ENCODE results near the gene CCDC91.

CCDC91 gene

DNA sequence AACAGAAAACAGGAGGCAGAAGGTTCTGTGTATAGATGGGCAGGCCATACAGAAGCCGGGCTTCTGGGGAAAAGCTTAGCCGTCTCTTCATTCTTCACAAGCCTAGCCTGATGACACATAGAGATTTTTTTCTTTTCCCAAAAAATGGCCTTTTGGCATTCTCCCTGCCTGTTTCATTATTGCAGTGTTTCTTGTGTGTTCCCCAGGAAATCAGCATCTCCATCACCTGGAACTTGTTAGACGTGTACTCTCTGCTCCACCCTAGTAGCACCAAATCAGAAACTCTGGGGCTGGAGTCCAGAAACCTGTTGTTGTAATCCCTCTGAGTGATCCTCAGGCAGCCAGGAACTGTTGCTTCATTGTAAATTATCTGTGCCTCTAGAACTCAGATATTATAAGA lies 388.1 kb downstream of the CCDC91 start:
- DNase-seq (ENCODE audit: low read depth in 3 of 3), result no peak

DNA sequence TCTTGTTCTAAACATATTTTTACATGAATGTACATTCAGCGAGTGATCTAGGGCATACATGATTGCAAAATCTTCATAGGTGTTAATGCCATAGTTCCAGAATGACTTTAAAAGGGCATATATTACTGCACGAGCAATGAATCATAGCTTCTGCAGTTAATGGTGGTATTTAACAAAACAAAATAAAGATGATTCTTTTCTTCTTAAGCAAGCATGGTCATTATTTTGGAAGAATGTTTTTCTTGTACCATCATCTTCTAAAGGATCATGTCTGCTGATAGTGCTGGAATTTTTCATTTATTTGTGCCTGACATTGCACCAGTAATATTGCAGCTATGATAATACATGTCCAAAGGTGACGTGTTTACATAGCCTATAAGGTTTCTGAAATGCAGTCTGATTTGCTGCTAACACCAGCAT lies 388.6 kb downstream of the CCDC91 start:
- no peak for DNase-seq (ENCODE audit: low read depth in 3 of 3)

DNA sequence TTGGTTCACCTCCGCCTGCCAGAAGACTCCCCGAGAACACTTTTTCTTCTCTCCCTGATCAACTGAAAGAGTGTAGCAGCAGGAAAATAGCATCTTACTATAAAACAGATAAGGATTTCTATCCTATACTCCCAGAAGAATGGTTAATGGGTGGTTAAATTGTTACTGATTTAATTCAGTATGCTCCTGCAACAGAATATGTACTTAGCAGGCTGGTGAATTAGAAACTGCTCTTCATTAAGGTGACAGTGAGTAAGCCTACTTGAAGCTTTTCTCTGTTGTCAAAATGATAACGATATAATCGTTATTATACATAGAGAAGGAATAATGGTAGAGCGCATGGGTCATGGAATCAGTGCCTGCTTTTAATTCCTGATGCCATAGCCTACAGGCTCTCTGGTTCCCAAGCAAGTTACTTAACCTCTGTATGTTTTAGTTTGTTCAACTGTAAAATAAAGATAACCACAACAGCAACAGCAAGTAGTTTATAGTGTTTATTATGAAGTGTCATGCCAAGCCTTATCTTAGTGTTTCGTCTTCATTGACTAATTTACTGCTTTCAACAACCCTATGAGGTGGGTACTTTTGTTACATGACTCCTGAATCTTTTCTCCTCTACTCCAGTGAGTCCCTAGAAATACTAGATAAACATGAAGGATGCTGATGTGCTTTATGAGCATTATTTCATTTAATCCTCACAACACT lies 392.6 kb downstream of the CCDC91 start:
- DNase-seq (ENCODE audit: low read depth in 3 of 3), result no peak

DNA sequence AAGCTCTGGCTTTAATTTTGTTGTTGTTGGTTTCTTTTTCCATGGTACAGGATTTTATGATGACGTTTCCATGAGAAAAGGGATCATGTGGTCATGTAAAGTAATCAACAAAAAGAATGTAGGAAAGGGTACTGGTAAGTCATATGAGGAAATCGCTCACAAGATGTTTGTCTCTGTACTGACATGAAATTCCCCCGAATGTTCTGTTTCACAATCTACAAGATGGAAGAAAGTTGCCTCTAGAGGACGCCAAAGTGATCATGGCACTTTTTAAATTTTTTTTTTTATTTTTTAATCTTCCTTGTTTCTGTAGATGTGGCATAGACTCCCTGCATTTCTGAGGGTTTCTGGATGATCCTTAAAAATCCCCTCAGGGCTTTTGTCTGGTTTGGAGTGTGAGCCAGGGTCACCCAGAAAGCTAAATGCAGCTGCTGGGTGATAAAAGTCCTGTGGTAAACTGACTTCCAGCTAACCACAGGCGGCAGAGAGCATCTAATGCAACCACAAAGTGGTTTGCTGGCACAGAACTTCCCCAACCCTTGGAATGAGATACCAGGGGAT lies 393.5 kb downstream of the CCDC91 start:
- no peak for DNase-seq (ENCODE audit: low read depth in 3 of 3)

DNA sequence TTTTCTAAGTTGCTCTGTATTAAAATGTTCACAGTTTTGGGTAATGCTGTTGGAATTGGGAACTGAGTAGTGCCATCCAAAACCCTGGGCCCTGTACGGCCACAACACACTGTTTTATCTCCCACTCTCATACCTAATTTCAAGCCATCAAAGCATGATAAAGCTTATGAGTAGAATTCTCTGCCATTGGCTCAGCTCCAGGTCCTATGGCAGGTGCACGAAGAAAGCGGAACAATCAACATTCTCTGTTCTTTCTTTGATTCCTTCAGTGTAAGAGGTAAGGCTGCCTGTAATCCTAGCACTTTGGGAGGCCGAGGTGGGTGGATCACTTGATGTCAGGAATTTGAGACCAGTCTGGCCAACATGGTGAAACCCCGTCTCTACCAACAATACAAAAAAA lies 394.9 kb downstream of the CCDC91 start:
- no peak for DNase-seq (ENCODE audit: low read depth in 3 of 3)

DNA sequence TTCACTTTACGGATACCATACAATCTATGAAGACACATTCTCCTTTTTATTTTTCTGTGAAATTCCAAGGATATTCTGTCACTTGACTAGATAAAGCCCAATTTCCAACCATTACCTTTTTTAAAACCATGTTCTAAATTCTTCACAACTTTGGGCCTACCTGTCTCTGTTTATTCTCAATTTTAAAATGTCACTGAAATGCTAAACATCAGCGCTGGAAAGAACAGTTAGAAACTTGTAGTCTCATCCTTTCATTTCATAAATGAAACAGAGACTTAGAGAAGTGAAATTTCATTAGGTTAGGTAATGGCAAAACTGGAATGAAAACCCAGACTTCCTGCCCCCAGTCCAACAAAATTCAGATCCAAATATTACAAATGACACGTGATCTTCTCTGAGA lies 396.2 kb downstream of the CCDC91 start:
- DNase-seq (ENCODE audit: low read depth in 3 of 3), result no peak

DNA sequence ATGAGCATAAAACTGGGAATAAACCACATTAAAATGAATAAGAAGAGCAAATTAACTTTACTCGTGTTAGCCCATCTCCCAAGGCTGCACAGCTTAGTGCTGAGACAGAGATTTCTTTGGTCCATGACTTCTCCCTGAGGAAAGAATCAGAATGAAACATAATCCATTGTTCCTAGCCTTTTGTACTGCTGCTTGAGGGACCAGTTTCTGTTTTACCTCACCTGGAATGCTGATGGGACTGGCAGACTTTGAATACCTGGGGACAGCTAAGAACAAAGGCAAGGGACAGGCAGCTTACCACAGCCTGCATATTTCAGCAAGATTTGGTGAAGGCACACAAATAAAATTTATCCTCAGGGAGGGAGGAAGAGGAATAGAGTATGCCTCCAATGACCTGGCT lies 401.6 kb downstream of the CCDC91 start:
- no peak for DNase-seq (ENCODE audit: low read depth in 3 of 3)
